ENCODE results near the gene FILIP1.
A peak's percentile ranks its signal among the peaks of the same experiment; 100 is the strongest.

GRCh38 chr6:75368151-75368779, 125.3 kb downstream of the FILIP1 start:
- TF ChIP-seq, protein P1, sequence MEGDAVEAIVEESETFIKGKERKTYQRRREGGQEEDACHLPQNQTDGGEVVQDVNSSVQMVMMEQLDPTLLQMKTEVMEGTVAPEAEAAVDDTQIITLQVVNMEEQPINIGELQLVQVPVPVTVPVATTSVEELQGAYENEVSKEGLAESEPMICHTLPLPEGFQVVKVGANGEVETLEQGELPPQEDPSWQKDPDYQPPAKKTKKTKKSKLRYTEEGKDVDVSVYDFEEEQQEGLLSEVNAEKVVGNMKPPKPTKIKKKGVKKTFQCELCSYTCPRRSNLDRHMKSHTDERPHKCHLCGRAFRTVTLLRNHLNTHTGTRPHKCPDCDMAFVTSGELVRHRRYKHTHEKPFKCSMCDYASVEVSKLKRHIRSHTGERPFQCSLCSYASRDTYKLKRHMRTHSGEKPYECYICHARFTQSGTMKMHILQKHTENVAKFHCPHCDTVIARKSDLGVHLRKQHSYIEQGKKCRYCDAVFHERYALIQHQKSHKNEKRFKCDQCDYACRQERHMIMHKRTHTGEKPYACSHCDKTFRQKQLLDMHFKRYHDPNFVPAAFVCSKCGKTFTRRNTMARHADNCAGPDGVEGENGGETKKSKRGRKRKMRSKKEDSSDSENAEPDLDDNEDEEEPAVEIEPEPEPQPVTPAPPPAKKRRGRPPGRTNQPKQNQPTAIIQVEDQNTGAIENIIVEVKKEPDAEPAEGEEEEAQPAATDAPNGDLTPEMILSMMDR (IDR thresholded peaks at IDR 0.05 in 4 of 5, conservative IDR thresholded peaks at IDR 0.05 in 1 of 5) = peak; percentile 60 to 71 (median 64)
- no peak for TF ChIP-seq POLR2A (IDR thresholded peaks at IDR 0.05)
